ENCODE measurements around the gene BUD13.

Gene BUD13

DNA sequence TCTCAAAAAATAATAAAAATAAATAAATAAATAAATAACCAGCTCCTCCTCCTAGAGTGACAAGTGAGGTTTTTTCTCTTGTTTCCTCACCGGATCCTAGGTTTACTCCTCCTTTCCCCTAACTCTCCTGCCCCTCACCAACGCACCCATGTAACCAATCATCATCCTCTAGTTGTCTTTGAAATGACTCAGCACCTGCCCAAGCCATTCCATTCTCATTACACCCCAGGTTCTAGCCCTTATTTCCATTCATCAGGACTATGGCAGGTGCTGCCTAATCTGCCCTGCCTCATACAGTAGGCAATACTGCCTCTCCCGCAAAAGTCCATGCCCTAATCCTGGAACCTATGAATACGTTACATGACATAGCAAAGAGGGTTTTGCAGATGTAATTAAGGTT lies 60.4 kb downstream of the BUD13 start:
- DNase-seq, result no peak

DNA sequence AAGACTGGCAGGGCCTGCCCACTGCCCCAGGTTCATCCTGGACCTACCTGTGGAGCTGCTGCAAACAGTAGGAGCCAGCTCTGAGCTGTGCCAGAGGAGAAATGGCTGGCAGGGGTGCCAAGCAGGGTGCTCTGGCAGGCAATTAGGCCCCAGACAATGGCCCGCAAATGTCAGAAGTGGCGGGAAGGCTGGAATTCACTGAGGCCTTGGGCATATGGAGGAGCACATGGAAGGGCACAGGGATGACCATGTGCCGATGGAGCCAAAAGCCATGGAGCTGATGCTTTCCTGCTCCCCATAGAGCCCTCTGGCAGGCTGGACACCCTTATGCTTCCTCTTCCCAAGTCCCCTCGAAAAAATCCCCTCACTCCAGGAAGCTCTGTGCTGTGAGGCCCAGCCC lies 62.0 kb downstream of the BUD13 start:
- DNase-seq, result no peak

DNA sequence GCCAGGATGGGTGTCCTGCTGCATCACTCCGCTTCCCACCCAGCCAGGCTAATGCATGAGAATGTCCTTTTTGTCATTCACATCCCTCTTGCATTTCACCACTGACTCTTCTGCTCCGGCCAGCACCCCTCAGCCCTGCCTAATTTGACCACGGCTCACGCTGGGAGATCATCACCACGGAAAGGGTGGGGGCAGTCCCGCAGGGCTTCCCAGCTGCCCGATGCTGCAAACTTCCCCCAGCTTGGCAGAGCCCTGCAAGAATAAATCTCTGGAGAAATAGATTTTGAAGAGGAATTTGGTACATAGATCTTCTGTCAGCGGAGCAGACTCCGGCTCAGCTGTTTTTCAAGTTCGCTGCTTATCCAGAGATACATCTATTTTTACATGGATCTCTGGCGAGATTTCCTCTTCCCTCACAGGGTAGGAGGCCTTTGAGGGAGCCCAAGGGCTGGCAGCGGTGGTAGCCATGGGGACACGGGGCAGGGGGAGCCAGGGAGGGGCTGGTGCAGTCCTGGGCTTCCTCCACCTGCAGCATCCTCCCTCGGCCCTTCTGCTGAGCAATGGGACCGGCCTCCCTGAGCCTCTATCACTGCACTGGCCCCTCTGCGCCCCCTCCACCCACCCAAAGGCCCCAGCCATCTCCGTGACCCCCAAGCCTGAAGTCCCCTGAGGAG lies 62.6 kb downstream of the BUD13 start:
- DNase-seq, result no peak

DNA sequence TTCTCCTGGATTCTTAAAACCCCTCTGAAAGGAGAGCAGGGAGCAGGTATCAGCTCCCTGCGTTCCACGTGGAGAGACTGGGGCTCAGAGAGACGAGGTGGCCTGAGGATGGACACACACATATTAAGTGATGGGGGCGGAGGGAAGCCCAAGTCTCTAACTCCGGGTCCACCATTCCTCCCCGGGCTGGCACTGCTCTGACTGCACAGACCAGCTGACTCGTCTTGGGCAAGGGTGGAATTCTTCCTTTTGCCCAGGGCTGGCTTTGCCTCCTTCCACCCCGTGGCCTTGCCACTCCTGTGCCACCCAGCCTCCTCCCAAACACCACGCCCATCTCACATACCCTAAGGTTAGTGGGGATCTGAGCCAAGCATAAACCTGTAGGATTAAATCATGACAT lies 65.0 kb downstream of the BUD13 start:
- no peak for DNase-seq

DNA sequence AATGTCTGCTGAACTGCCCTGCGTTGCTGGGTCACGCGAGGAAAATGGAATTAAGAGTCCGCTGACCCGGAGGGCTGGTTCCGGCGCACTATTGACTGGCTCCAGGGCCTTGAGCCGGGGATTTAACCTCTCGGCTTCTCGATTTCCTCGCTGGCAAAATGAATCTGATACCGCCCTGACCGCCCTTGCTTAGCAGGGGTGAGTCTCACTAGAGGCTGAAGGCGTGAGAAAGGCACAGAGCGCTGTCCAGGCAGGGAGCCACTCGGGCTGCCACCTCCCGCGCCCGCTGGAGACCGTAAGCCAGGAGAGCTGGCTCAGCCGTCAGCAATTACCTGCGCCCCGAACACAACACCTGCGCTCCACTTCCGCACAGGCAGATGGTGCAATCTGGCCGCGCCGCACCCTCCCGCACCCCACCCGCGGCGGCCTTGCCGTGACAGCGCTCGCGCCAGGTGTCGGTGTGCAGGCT lies 65.6 kb downstream of the BUD13 start:
- DNase-seq, result no peak

DNA sequence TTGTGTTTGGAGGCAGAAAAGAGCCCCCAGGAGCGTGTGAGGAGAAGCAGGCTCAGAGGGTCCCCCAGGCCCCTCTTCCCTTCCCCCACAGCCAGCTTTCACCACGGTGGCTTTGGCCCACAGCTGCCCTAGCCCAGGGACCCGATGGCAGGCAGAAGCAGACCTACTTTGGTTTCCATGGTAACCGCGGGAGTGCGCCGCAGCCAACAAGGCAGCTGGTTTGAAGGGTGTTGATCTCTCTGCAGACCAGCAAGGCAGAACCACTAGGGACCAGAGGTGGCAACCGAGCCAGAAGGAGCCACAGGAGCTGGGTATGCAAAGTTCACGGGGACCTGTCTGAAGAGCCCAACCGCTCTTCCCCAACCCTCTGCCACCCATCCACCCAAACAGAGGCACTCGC lies 69.4 kb downstream of the BUD13 start:
- DNase-seq, result no peak

DNA sequence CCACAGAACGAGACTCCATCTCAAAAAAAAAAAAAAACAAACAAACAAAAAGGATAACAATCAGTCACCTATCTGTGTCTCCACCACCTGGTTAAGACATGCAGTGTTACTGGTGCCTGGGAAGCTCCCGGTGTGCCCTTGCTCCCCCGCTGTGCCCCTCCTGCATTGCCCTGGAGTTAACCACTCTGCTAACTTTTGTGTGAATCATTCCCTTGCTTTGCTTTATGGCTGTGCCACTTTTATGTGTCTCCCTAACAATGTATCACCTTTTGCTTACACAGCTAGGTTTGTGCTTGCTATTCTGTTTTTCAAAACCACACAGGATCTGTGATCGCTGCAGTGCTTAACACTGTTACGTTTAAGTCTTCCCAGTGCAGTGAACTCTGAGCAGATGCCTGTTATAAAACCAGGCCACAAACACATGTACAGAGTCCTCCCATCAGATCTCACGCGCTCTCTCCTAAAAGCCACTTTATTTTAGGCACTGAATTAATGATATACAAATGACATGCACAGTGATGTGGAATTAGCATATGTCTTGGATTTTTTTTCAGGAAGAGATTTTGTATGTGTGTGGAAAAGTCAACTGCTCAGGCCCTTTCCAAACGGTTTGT lies 69.9 kb downstream of the BUD13 start:
- DNase-seq, result no peak

DNA sequence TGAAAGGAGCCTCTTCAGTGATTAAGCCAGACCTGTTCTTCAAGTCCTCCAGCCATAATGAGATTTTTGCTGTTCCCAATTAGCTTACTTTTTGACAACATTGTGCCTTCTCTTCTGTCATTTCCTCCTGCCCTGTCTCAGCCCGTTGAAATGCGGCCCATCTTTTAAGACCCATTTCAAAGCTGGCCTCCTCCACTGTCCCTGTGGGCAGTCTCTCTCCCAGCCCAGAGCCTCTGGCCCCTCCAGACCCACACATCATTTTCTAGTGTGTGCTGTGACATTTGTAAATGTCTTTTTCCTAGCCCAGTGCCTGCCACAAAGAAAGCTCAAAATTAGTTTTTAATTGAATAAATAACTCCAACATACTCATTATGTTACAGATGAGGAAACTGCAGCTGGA lies 70.9 kb downstream of the BUD13 start:
- no peak for DNase-seq

DNA sequence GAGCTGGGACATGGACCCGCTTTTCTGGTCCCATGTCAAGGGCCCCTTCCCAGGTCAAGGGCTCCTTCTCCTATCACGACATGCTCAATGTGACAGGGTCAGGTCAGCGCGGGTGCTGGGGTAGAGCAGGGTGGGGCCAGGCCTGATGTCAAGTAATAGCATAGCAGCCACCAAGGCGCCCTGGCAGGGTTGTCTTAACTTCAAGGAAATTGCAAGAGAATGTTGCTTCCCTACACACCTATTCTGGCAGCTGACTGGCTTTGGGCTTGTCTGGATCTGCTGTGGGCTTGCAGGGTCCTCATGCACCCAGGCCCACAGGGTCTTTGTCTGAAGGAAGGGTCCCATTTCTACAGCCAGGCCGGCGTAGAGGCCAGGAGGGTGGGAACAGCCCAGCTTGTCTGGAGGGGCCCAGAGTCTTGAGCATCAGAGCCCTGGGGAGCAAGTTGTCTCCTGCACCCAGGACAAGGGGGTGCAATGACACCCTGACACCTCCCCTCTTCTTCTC lies 71.4 kb downstream of the BUD13 start:
- no peak for DNase-seq

DNA sequence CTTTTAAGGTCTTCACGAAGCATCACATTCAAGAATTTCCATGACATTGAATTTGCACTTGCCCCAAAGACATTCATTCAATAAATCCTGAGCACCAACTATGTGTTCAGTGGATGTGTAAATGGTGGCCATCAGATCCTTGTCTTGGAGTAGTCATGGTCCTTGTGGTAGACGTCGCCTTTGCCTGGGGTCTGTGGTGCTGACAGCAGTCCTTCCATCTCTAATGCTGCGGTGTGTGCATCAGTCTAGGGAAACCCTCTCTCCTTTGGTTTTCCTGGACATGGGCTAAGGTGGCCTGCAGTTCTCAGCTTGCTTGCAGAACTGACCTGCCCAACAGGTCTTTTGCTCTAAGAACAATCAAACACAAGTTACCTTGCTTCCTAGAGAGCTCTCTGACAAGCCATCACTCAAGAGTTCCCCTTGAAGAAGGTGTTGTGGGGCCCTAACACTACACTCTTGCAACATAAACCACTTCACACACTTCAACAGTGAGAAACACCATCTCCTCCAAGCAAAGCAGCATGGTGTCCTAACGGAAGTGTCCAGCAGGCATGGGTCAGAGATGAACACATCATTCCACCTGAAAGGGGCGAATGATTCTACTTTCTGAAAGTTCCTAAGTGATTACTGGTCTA lies 72.1 kb downstream of the BUD13 start:
- DNase-seq, result no peak
